ENCODE measurements around the gene BLTP1. TPM values are rescaled to one million over a fixed set of nuclear protein-coding genes. Genes with fewer than 3 reads are reported as not detected.
"Not testable (repeated sequence)": the region's sequence is repeated elsewhere in the genome, so short reads cannot be mapped to it uniquely, and the experiment has no call there.

Gene BLTP1
- total and polyA plus RNA-seq, 2 of the 13 experiments (the other 11 are each of a cell fraction or from before 2014, with no cell fraction given), result 27.7 to 33.1 TPM

GRCh38 chr4:122107680-122108079, 44.5 kb upstream of the BLTP1 start (continued):
- TF ChIP-seq RNF219 (CRISPR knock-in tag; IDR thresholded peaks at IDR 0.05) (no peak), FOXK2 (IDR thresholded peaks at IDR 0.05) (no peak), ZMYM4 (CRISPR knock-in tag; IDR thresholded peaks at IDR 0.05) (no peak), SP5 (CRISPR knock-in tag; IDR thresholded peaks at IDR 0.05; ENCODE audit: borderline replicate concordance, low read depth) (no peak), ZKSCAN5 (CRISPR knock-in tag; IDR thresholded peaks at IDR 0.05) (no peak), RORA (CRISPR knock-in tag; IDR thresholded peaks at IDR 0.05) (no peak), NR2C2 (CRISPR knock-in tag; IDR thresholded peaks at IDR 0.05; ENCODE audit: borderline replicate concordance) (no peak), ZNF567 (CRISPR knock-in tag; IDR thresholded peaks at IDR 0.05; ENCODE audit: borderline replicate concordance) (no peak)

GRCh38 chr4:122110304-122110703, 41.8 kb upstream of the BLTP1 start:
- POLR2A ChIA-PET; H3K4me3 ChIP-seq (replicated peaks in 1 of 3; ENCODE audit: insufficient read depth in 1 of 3, low read depth in 2 of 3, low read length in 3 of 3); H4K20me1 ChIP-seq (ENCODE audit: insufficient read depth, low read length); H3K4me1 ChIP-seq (ENCODE audit: insufficient read depth, low read length); ATAC-seq; H3K9ac ChIP-seq (ENCODE audit: insufficient read depth, low read depth, low read length); BruUV-seq (replicated peaks); intact Hi-C loops (cut with micrococcal nuclease; ENCODE audit: unreplicated experiment); in situ Hi-C loops (cut with HindIII; ENCODE audit: extremely low pct_ligation_motif_present, low pct_unique_long_range_greater_than_20kb); H3K4me2 ChIP-seq (ENCODE audit: low read depth, low read length); CTCF ChIA-PET (ENCODE audit: low intra/inter-chr PET ratio, low total read pairs); H3K27ac ChIP-seq (ENCODE audit: extremely low read length, insufficient read depth, low read length); DNase-seq (ENCODE audit: low spot score); H3K9me3 ChIP-seq (ENCODE audit: low read length); H2AFZ ChIP-seq (ENCODE audit: low read length); H3K27me3 ChIP-seq (ENCODE audit: control insufficient read depth in 1 of 2, insufficient read depth in 2 of 2, low read length in 2 of 2); H3K36me3 ChIP-seq (replicated peaks in 1 of 2; ENCODE audit: control insufficient read depth in 1 of 2, insufficient read depth in 2 of 2, low read length in 2 of 2); FAIRE-seq; H3K79me2 ChIP-seq (ENCODE audit: insufficient read depth, low read length): not testable (repeated sequence)
- WGBS (ENCODE audit: low lambda C conversion rate), result 78% methylated on average over 8 of the region's 14 CpGs

Data from HepG2 (cell line).